Panc1 (cell line): ENCODE data around the gene KRIT1. TPM values are rescaled to one million over a fixed set of nuclear protein-coding genes. Genes with fewer than 3 reads are reported as not detected.

Source experiments
- ATAC-seq: fragments of 200-7000 bp; cut with Tn5 transposase; 2 replicates; pipeline ENCODE4 v1.9.1; 2020; ENCODE audit warnings: mild to moderate bottlenecking, moderate library complexity
- BruUV-seq: library from RNA; stranded (reverse); fragments of 400-500 nt; replicated peaks from 2 replicates; lab custom pipeline; 2021; lab: Mats Ljungman, UMichigan
- CTCF ChIA-PET: fragments of 300-600 bp; sonication (Branson Sonifier 250); formaldehyde crosslinking; loops from one replicate; lab custom pipeline; 2022; ENCODE audit warnings: antibody characterized with exemption; lab: Charles Lee
- POLR2A ChIA-PET: fragments of 300-600 bp; sonication (Branson Sonifier 250); formaldehyde crosslinking; loops from one replicate; lab custom pipeline; 2022; ENCODE audit warnings: antibody characterized with exemption; lab: Charles Lee
- DNase-seq: peaks from one replicate; pipeline ENCODE4 v3.0.0-alpha.2; 2010; ENCODE audit warnings: low read depth, low spot score
- H3K27ac ChIP-seq: 2 replicates; pipeline ENCODE4 v1.5.1; 2011; ENCODE audit warnings: mild to moderate bottlenecking, low read length, inconsistent platforms
- H3K27me3 ChIP-seq: fragments of 200-500 bp; sonication (Bioruptor generic); 2 replicates; pipeline ENCODE4 v1.6.0; 2014; ENCODE audit warnings: low read length, inconsistent platforms; ENCODE audit not compliant: control insufficient read depth, insufficient read depth
- H3K36me3 ChIP-seq: fragments of 200-500 bp; sonication (Bioruptor generic); 2 replicates; pipeline ENCODE4 v1.5.1; 2014; ENCODE audit warnings: inconsistent platforms, mild to moderate bottlenecking, low read length, moderate library complexity; ENCODE audit not compliant: control insufficient read depth, insufficient read depth
- H3K4me1 ChIP-seq: 2 replicates; pipeline ENCODE4 v1.5.1; 2011; ENCODE audit warnings: inconsistent platforms, mild to moderate bottlenecking, low read length, moderate library complexity; ENCODE audit not compliant: control insufficient read depth, insufficient read depth
- H3K4me3 ChIP-seq, 2 experiments: 2 replicates each; pipeline ENCODE4 v1.5.1; 2011 to 2012; ENCODE audit warnings: low read depth in 2 of 2, low read length in 2 of 2, mild to moderate bottlenecking in 2 of 2, inconsistent platforms in 1 of 2, moderate library complexity in 1 of 2
- H3K9me3 ChIP-seq: fragments of 200-500 bp; sonication (Bioruptor generic); 2 replicates; pipeline ENCODE4 v1.5.1; 2014; ENCODE audit warnings: low read depth, mild to moderate bottlenecking, inconsistent platforms, low read length, moderate library complexity; ENCODE audit not compliant: control insufficient read depth, insufficient read depth
- CTCF ChIP-seq: fragments of 450-650 bp; IDR thresholded peaks from 2 replicates; pipeline ENCODE4 v1.5.1; 2017; ENCODE audit warnings: mild to moderate bottlenecking
- POLR2AphosphoS5 ChIP-seq: IDR thresholded peaks from 2 replicates; pipeline ENCODE4 v1.6.1; 2012; ENCODE audit warnings: mild to moderate bottlenecking, low read depth, low read length, moderate library complexity
- REST ChIP-seq, 2 experiments: IDR thresholded peaks; 2 replicates each; pipeline ENCODE4 v1.6.1; 2011 to 2012; ENCODE audit warnings: low read depth in 2 of 2, control low read depth in 1 of 2, low read length in 1 of 2, mild to moderate bottlenecking in 1 of 2, moderate library complexity in 1 of 2; ENCODE audit not compliant: insufficient read depth in 1 of 2
- SIN3A ChIP-seq: IDR thresholded peaks from 2 replicates; pipeline ENCODE4 v1.6.1; 2012; ENCODE audit warnings: low read depth, mild to moderate bottlenecking, low read length, moderate library complexity, borderline replicate concordance; ENCODE audit not compliant: insufficient read depth
- TCF7L2 ChIP-seq: IDR thresholded peaks from 2 replicates; pipeline ENCODE4 v1.6.1; 2011; ENCODE audit warnings: mild to moderate bottlenecking, low read depth, low read length, inconsistent platforms
- in situ Hi-C: cut with HindIII; loops from 2 replicates; pipeline ENCODE4 v1.10.0; 2016; ENCODE audit warnings: low sequenced_read_pairs, low pct_unique_long_range_greater_than_20kb
- intact Hi-C: fragments of 100-400 bp; cut with micrococcal nuclease; formaldehyde crosslinking; loops from one replicate; pipeline ENCODE4 v1.10.0; 2022; ENCODE audit not compliant: unreplicated experiment
- total RNA-seq: library from RNA; stranded (reverse); gene quantifications from one replicate; pipeline ENCODE4 v1.2.1, GENCODE V29; 2021; ENCODE audit not compliant: unreplicated experiment

Gene KRIT1
- total RNA-seq, 1 experiment from 2014 or later: 50.1 TPM

GRCh38 chr7:92275327-92275726, 29.6 kb upstream of the KRIT1 start:
- TF ChIP-seq REST (IDR thresholded peaks at IDR 0.05; ENCODE audit: insufficient read depth in 1 of 2, low read depth in 2 of 2, low read length in 1 of 2) (no peak), TCF7L2 (no peak), SIN3A (no peak), POLR2AphosphoS5 (no peak), CTCF (no peak)
- CTCF ChIA-PET: interaction anchor here (0.6 kb wide), 1 partner anchor 40 kb away, joined by 3 read pairs; no protein-coding TSS in a partner anchor
- intact Hi-C loops: no loop called here

GRCh38 chr7:92268921-92269320, 23.2 kb upstream of the KRIT1 start:
- H3K4me3 ChIP-seq: no peak overlapping the region
- H3K27me3 ChIP-seq: no peaks in the 10 kb centered on the region
- no peaks in the 10 kb centered on the region for H3K4me1 ChIP-seq
- intact Hi-C loops (no loop called here), in situ Hi-C loops (no loop called here)
- H3K9me3 ChIP-seq: no peaks in the 10 kb centered on the region
- no TSS peak for BruUV-seq
- ChIA-PET POLR2A (no interaction called here), CTCF (no interaction called here)
- TF ChIP-seq SIN3A: no peak
- no peak for TF ChIP-seq CTCF
- TF ChIP-seq TCF7L2: no peak
- TF ChIP-seq REST (IDR thresholded peaks at IDR 0.05; ENCODE audit: insufficient read depth in 1 of 2, low read depth in 2 of 2, low read length in 1 of 2): no peak
- TF ChIP-seq POLR2AphosphoS5: no peak
- no peaks in the 10 kb centered on the region for H3K36me3 ChIP-seq
- ATAC-seq: no peak
- no peak for DNase-seq
- no peak overlapping the region for H3K27ac ChIP-seq

More at GRCh38 chr7:92275327-92275726, 29.6 kb upstream of the KRIT1 start:
- no peaks in the 10 kb centered on the region for H3K4me1 ChIP-seq
- H3K9me3 ChIP-seq: no peaks in the 10 kb centered on the region
- no peak overlapping the region for H3K27ac ChIP-seq
- no peak overlapping the region for H3K4me3 ChIP-seq
- no peak for ATAC-seq
- no peak for DNase-seq
- in situ Hi-C loops: no loop called here
- BruUV-seq: no TSS peak
- no peaks in the 10 kb centered on the region for H3K36me3 ChIP-seq
- POLR2A ChIA-PET: no interaction called here
- no peaks in the 10 kb centered on the region for H3K27me3 ChIP-seq
